NCI-H2227 (cell line): ENCODE results near the gene GPR39.
"Not testable (repeated sequence)": the region's sequence is repeated elsewhere in the genome, so short reads cannot be mapped to it uniquely, and the experiment has no call there.

Source experiments
- DNase-seq: peaks from one replicate; lab custom pipeline; 2025; ENCODE audit not compliant: unreplicated experiment; lab: John Stamatoyannopoulos, UW

GPR39 gene

DNA sequence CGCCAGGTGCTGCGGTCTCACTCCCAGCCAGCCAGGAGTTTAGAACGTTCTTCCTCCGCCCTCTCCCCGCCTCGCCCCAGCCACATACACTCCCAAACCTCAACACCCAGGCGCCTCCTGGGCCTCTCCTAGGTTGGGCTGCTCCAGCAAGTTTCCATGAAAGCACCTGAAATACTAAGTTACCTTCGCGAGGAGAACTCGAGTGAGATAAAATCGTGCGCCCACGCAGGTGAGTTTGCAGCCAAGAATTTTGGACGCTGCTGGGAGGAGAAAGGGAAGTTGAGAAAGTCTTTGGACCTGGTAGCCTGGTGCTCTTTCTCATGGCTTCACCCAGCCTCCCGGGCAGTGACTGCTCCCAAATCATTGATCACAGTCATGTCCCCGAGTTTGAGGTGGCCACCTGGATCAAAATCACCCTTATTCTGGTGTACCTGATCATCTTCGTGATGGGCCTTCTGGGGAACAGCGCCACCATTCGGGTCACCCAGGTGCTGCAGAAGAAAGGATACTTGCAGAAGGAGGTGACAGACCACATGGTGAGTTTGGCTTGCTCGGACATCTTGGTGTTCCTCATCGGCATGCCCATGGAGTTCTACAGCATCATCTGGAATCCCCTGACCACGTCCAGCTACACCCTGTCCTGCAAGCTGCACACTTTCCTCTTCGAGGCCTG lies at the start of gene GPR39:
Gene GPR39, plus strand, starts transcription at position 83 of the 673 bp plus-strand sequence.
- DNase-seq, result no peak

DNA sequence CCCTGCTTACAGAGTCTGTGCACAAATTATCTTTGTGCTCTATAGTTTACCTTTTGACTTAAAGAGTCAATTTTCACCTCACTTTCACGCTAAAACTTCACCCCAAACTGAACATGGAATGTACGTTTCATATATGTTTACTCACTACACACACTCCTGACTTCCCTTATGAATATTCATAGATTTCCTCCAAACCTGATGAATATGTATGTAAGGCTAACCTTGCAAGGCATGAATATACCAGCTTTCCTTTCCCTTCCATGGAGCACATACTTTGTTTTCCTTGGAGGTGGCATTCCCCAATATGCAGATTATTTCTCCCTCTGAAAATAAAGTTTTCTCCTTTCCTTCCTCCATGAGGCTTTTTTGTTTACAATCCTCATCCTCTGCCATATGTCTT lies 48.4 kb upstream of the GPR39 start:
- DNase-seq, result no peak

DNA sequence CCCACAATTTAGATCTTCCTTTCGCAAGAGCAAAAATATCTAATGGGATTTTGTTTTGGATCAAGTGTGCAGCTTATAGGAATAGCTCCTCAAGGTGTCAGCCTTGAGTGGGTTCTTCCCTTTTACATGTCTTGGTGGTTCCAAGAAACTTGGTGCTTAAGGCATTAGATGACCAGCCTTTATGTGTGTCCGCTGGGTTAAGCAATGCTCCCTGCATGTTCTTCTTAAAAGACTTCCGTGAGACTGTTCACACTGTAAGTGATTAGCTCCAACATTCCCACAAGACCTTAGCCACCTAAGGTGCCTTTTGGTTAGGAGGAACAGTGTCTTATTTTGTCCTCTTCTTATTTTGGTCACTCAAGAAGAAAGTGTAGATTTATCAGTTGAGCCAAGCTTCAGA lies 44.3 kb upstream of the GPR39 start:
- no peak for DNase-seq

DNA sequence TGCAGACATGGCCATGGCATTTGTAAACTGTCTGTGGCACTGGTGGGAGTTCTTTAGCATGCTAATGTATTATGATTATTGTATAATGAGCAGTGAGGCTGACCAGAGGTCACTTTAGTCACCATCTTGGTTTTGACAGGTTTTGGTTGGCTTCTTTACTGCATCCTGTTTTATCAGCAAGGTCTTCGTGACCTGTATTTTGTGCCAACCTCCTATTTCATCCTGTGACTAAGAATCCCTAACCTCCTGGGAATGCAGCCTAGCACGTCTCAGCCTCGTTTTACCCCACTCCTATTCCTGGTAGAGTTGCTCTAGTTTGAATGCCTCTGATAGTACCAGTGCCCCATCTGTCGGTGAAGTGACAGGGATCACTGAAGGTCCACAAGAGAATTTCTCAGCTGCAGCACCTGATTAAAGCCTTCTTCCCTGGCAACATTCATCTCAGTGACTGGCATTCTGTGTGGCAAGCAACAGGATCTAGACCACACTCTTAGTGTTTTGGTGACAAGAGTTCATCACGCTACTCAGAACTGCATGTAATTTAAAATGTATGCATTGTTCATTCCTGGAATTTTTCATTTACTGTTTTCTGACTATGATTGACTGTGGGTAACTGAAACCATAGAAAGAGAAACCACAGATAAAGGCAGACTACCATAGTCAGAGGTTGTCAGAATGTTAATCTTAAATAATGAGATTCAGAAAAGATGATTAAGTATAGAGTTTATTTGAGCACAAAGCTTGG lies 43.0 kb upstream of the GPR39 start:
- DNase-seq, result no peak

DNA sequence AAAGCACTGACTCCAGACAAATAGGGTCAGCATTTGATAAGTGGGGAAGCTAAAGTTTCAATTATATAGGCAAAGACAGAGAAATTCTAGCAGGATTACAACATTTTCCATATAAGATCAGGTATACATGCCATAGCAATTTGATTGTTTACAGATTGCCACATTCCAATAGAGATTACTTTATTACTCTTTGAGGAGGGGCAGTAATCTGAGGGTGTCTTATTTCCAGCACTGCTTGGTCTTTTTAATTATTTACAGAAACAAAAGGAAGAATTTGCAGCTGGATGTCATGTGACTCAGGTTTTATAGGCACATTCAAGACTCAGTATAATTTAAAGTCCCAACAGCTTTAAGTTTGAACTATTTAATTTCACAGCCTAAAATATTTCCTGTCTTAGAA lies 42.5 kb upstream of the GPR39 start:
- DNase-seq, result no peak

DNA sequence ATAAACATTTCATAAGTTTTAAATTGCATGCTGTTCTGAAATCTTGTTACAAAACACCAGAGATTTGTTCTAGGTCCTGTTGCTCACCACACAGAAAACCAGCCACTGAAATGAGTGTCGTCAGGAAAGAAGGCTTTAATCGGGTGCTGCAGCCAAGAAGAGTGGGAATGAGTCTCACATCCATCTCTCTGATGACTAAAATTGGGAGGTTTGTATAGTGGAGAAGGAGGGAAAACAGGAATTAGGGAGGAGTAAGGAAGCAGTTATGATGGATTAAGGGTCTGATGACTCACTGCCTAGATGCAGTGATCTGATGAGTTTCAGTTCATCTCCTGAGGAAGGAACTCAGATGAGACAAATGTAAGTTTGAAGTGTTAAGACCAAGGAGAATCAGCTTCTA lies 42.1 kb upstream of the GPR39 start:
- DNase-seq, result no peak

DNA sequence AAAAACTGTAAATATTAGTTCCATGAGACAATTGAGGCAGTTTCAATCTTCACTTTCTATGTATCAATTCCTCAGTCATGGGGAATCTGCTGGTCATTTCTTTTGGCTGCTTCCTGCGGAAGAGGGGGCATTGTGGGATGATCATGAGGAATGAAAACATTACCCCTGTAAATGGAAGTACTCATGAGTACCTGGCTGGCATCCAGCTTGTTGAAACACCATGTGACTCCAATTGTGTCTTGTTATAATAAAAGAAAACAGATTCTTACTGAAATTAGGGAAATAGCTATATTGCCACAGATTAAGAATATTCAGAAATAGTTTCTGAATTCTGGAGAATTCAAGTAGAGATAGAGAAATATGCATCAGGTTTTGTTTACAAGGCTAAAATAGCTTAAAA lies 41.6 kb upstream of the GPR39 start:
- no peak for DNase-seq

DNA sequence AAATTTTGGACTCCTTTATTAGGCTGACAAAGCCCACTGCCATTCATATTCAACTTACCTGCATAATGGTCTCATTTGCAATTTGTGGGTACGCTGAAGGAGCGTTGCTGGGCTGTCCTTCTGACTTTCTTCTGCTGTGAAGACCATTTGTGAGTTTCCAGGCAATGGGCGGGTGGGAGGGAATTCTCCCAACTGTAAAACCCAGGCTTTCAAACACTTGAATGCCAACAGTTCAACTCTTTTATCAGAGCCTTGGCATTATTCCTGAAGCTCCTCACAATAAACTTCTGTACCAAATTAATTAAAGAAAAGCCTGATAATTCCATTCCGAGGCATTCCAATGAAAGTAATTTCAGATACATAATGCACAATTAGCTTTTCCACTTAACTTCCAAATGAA lies 35.2 kb upstream of the GPR39 start:
- no peak for DNase-seq

DNA sequence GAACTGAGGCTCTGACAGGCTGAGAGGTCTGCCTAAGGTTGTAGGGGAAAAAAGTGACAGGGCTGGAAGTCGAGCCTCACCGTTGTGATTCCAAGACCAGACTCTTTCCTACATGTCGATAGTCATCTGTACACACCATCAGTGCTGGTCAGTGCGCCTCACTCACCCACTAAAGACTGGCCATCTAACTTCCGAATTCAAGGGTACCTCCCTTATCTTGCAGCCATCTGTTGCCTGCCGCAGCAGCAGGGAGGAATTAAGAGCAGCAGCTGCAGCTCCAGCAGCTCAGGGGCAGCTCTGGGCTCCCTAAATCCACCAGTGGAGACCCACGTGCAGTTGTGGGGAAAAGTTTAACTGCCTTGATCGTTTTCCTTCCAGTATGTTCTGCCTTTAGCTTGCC lies 32.6 kb upstream of the GPR39 start:
- no peak for DNase-seq

DNA sequence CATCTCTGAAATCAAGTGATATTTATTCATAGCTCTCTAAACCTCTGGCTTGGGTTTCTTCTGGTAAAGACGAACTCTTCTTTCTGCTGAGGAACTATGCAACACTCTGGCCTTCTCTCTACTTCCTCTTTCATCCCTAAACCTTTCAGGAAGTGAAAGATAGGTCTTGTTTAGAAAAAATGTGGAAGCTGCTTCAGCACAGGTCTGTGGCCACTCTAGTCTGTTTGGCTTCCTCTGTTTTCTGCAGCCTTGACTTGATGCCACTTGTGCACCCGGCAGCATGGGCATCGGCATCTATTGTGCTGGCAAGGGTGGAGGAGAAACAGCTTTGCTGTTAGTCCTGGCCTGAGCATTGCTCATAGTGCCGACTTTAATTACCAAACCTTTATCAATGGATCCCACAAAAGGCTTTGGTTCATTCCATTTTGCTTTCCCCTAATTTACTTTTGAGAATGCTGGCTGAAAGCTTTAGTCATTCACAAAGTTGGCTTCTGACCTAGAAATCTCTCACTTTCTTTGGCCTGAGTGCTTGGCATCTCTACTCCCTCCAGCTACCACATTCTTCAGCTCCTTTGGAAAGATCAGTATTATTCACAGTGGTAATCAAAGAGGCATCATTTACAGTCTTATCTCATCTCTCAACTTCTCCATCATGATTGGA lies 32.0 kb upstream of the GPR39 start:
- no peak for DNase-seq

DNA sequence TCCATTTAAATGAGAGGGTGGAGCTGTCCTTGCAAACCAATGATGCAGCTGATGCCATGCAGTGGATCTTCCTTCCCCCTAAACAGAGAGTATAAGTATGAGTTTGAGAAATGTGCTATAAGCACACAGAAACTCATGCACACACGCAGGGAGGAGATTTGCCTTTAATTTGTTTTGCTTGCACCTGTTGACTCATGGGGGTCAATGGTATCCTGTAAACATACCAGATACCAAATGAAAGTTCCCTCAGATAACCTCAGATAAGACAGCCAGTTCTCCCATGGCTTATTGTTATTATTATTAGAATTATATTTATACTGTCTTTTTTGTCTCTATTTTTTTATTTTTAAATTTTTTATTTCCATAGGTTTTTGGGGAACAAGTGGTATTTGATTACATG lies 29.5 kb upstream of the GPR39 start:
- DNase-seq, result no peak

DNA sequence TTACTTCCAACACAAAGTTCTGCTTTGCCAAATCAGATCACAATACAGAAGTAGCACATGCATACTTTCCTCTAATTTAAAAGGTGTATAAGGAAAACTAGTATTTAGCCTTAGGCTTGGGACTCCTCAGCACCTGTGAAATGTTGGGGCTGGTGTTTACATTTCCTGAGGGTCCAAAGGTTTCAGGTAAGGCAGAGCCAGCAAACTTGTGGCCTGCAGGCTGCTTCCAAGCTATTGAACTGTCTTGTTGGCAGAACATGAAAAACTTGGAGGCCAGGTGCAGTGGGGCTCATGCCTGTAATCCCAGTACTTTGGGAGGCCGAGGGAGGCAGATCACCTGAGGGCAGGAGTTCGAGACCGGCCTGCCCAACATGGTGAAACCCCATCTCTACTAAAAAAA lies 26.5 kb upstream of the GPR39 start:
- DNase-seq, result no peak

DNA sequence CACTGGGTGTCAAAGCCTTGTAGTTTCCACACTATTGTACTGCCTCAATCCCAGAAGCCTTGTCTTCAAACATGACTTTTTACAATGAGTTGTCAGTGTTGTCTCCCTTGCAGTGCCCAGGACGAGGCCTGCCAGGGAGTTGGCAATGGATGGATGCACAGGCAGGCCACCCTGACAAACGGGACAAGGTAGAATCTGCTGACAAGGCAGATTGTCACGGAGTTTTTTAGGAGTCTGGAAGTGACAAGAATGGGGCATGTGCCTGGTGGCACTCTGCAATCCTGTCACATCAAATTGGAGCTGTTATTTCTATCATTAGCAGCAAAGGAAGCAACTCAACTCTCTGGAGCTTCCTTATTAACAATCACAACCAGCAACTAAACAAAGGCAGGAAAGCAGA lies 25.2 kb upstream of the GPR39 start:
- DNase-seq, result no peak

DNA sequence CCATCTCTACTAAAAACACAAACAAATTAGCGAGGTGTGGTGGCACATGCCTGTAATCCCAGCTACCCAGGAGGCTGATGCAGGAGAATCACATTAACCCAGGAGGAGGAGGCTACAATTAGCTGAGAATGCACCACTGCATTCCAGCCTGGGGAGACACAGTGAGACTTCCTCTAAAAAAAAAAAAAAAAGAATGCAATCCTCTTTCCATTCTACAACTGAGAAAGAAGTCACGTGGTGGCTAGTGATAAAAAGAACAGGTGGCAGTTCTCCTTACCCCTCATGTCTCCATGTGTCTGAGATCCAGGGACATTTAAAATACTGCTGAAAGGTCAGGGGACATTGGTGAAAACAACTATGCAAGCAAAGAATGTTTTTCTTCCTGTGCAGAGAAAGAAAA lies 24.4 kb upstream of the GPR39 start:
- no peak for DNase-seq

DNA sequence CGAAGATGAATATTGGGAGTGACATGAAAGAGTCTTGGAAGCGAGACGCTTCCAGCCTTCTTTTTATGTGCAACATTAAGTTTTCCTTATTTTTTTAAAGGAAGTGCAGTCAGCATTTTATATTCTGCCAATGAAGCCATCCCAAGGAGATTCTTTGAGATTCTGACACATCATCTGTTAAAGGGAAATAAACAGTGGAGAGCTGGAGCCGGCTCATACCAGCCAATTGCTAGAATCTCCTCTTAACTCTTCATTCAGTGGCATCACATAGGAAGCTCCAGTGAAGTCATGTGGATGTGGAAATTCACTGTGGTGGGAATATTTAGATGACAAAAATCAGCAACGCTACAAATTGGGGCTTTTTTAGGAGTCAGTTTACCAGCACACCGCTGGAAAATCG lies 23.7 kb upstream of the GPR39 start:
- DNase-seq, result no peak

DNA sequence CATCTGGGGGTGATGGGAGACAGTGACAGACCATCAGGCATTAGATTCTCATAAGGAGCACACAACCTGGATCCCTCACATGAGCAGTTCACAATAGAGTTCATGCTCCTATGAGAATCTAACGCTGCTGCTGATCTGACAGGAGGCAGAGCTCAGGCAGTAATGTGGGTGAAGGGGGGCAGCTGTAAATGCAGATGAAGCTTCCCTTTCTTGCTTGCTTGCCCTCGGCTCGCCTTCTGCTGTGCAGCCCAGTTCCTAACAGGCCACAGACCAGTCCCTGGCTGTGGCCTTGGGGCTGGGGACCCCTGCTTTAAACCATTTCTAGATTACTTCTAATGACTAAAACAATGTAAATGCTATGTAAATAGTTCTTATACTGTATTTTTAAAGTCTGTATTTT lies 19.6 kb upstream of the GPR39 start:
- not testable (repeated sequence) for DNase-seq

DNA sequence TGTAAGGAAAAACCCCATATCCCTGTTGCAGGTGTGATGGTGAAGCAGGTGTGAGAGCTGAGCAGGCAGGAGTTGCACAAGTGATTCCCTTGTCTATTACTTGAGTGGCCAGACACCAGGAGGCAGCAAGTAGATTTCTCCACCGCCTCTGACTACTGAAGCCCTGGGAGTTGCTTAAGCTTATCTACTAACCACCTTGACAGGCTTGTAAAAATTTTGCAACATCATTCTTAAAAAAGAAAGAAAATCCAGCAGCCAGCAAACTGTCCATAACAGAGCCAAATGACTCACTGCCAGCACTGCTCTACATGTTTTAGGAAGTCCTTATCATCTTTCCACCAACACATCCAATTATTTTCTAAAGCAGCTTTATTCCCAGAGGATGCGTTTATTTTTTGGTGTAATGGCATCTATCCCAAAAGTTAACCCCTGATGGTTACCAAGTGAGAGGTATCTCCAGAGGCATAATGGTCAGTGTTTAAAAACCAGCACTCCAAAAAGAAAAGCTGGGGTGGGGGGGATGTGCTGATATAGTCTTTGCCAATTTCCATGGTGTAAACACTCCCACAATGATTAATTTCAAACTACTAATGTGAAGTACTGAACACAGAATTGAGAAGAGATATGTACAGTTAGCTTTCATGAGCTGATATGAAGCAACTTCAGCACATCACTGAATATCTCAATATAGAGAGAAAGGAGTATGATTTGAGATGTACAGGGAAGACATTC lies 16.3 kb upstream of the GPR39 start:
- DNase-seq, result no peak

DNA sequence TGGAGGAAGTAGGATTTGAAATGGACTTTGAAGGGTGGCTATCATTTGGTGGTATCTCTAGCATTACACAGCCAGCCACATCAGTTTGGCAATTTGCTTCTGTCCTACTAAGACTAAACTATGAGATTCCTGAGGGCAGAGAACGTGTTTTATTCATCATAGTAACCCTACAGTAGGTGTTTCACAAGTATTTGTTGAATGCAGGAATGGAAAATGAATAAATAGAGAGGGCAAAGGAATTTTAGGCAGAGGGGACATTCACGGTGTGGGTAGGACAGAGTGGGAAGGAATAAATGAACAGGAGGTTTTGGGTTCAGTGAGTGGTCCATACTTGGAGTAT lies 15.7 kb upstream of the GPR39 start:
- no peak for DNase-seq

DNA sequence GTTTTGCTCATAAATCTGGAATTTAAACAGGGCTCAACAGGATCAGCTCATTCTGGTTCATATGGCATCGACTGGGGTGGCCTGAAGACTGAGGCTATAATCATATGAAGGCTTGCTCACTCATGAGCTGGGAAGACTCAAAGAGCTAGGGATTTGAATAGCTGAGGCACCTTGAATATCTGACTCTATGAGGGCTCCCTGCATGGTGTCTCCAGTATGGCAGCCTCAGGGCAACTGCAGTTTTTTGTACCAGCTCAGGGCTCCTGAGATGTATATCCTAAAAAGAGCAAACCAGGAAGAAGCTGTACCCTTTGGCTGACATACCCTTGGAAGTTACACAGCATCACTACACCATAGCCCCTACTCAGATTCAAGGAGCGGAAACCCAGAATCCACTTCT lies 15.3 kb upstream of the GPR39 start:
- DNase-seq, result no peak

DNA sequence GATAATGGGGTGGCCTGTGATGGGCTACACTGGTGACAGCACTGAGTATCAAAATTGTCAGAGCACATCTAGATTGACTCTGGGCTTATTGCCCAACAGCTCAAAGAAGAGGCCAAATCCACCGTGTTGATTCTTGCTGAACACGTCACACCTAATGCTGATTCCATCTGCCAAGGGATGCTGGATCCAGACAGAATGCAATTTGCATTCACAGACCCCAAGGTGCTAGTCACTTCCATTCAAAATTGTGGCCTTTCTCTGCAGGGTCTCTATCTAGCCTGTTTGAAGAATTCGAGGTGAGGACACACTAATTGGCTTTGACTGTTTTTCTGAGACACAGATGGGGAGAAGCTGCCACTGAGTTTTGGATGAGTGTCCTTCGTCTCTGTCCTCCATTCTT lies 13.5 kb upstream of the GPR39 start:
- DNase-seq, result no peak

DNA sequence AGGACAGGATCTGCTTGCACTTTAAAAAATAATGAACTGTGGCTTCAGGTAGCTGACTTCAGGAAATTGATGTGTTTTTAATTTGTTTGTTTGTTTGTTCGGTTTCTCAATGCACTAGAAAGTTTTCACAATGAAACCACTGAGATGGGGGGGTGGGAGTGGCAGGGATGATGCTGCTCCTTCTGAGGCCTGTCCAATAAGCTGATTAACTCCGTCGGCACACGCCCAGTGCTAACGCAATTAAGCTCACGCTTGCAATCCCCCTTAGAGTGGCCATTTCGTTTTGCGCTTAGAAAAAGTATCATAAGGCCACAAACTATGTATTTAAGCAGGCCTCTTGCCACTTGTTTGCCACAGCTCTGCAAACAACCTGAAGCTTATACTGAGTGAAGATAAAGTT lies 12.5 kb upstream of the GPR39 start:
- no peak for DNase-seq

DNA sequence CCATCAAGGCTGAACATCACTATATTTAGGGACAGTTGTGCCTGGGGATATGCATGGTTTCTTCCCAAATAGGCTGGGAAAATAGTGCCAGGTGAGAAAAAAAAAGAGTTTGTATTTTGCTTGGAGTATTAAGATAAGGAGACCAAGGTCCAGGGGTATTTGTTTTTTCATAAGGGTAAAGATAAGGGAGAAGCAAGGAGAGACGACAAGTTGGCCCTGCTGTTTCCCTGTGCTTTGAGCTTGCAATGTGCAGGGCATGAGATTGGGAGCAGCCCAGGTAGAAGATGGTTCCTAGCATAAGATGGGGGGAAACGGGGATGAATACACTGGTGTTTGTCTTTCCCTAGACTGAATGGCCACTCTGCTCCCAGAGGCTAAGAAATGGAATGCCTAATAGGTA lies 8.8 kb upstream of the GPR39 start:
- DNase-seq, result no peak
